Sigmoid colon (tissue), 7 donors: ENCODE data around the gene SLC12A8. TPM values are rescaled to one million over a fixed set of nuclear protein-coding genes. Genes with fewer than 3 reads are reported as not detected.

Experiments
- DNase-seq: peaks from one replicate; pipeline ENCODE4 v3.0.0-alpha.2; 2019
- H3K27ac ChIP-seq, 4 donors: fragments of 200-600 bp; sonication (generic); one replicate each; pipeline ENCODE4 v1.5.1; 2016 to 2019; ENCODE audit warnings: mild to moderate bottlenecking in 1 of 4
- H3K27me3 ChIP-seq, 3 donors: fragments of 200-600 bp; sonication (generic); one replicate each; pipeline ENCODE4 v1.5.1; 2019; ENCODE audit warnings: mild to moderate bottlenecking in 1 of 3
- H3K36me3 ChIP-seq, 4 donors: fragments of 200-600 bp; sonication (generic); one replicate each; pipeline ENCODE4 v1.5.1; 2016 to 2019
- H3K4me1 ChIP-seq, 4 donors: fragments of 200-600 bp; sonication (generic); one replicate each; pipeline ENCODE4 v1.5.1; 2017 to 2019
- H3K4me3 ChIP-seq, 4 donors: fragments of 200-600 bp; sonication (generic); one replicate each; pipeline ENCODE4 v1.5.1; 2017 to 2019; ENCODE audit warnings: mild to moderate bottlenecking in 2 of 4, moderate library complexity in 1 of 4
- H3K9me3 ChIP-seq, 4 donors: fragments of 200-600 bp in 3 of 4; sonication (generic) in 3 of 4; one replicate each; pipeline versions ENCODE4 v1.5.1 to v1.6.1; 2013 to 2019
- CTCF ChIP-seq, 4 experiments: fragments of 450-650 bp in 3 of 4; fragments of 200-600 bp in 1 of 4; IDR thresholded peaks; one replicate each; pipeline ENCODE4 v1.5.1; 2016 to 2019; ENCODE audit warnings: antibody characterized with exemption in 4 of 4, mild to moderate bottlenecking in 3 of 4, moderate library complexity in 2 of 4
- EP300 ChIP-seq, 4 donors: sonication (generic); formaldehyde crosslinking; IDR thresholded peaks; one replicate each; pipeline ENCODE4 v1.6.1; 2017; ENCODE audit warnings: antibody characterized with exemption in 4 of 4
- POLR2A ChIP-seq, 2 donors: fragments of 450-650 bp; IDR thresholded peaks; one replicate each; pipeline ENCODE4 v1.6.1; 2016; ENCODE audit warnings: antibody characterized with exemption in 2 of 2, mild to moderate bottlenecking in 2 of 2, moderate library complexity in 2 of 2
- POLR2AphosphoS5 ChIP-seq, 4 donors: sonication (generic); formaldehyde crosslinking; IDR thresholded peaks; one replicate each; pipeline ENCODE4 v1.6.1; 2017; ENCODE audit warnings: antibody characterized with exemption in 4 of 4
- WGBS, 2 donors: extraction: QIAGEN DNeasy Blood & Tissue Kit; methylation state at CpG; one replicate each; pipeline ENCODE4 v1.1.7; 2013; 5-methylcytosine and 5-hydroxymethylcytosine counted together
- intact Hi-C: fragments of 100-400 bp; cut with DNase I; formaldehyde crosslinking; loops from one replicate; pipeline ENCODE4 v1.15.1; 2023
- polyA plus RNA-seq, 3 donors: library from polyadenylated mRNA; stranded (reverse); fragments of 200-250 nt; gene quantifications; one replicate each; pipeline ENCODE4 v1.2.3, GENCODE V29; 2013
- total RNA-seq, 4 donors: library from RNA; depleted of rRNA; stranded (reverse); fragments of >200 nt; gene quantifications; one replicate each; pipeline ENCODE4 v1.1.0, GENCODE V29; 2016
- donor health status: healthy with polysubstance abuse.
- donor health status: Bipolar disorder and iron deficiency.
- donor health status: healthy.

SLC12A8 gene
- total and polyA plus RNA-seq, 7 donors: 0.33 to 6.3 (median 1.7) TPM; not detected in 3

- Histone ChIP-seq H3K9me3 (no peaks in the 10 kb centered on the region), H3K27me3 (no peaks in the 10 kb centered on the region), H3K27ac (peak overlapping the region in 3 of 4 donors; percentile 4 to 60 (median 19)), H3K4me3 (no peak overlapping the region), H3K36me3 (no peaks in the 10 kb centered on the region), H3K4me1 (peaks cover 0 to 31% (median 12%) of the 10 kb centered on the region in 4 donors)
- TF ChIP-seq POLR2AphosphoS5 (IDR thresholded peaks at IDR 0.05): no peak
- intact Hi-C loops: no loop called here
- 64 to 87% methylated on average over 6 of the region's 6 CpGs for WGBS, 2 donors
- no peak for DNase-seq
Observed at GRCh38 chr3:125147491-125147820, 65.1 kb downstream of the SLC12A8 start.

GRCh38 chr3:125146626-125147490 lies 65.7 kb downstream of the SLC12A8 start:
- Histone ChIP-seq H3K4me3 (no peak overlapping the region), H3K9me3 (no peaks in the 10 kb centered on the region), H3K27me3 (no peaks in the 10 kb centered on the region), H3K27ac (peak overlapping the region; percentile 4 to 60 (median 20)), H3K4me1 (peaks cover 0 to 37% (median 17%) of the 10 kb centered on the region in 4 donors), H3K36me3 (no peaks in the 10 kb centered on the region)
- WGBS, 2 donors: 74 to 87% methylated on average over 22 of the region's 22 CpGs
- TF ChIP-seq EP300 (IDR thresholded peaks at IDR 0.05): no peak
- no peak for TF ChIP-seq POLR2A (IDR thresholded peaks at IDR 0.05)
- no peak for TF ChIP-seq CTCF (IDR thresholded peaks at IDR 0.05)
- no peak for TF ChIP-seq POLR2AphosphoS5 (IDR thresholded peaks at IDR 0.05)
- peak; percentile 67 for DNase-seq
- intact Hi-C loops: no loop called here

GRCh38 chr3:125145751-125146475 lies 66.6 kb downstream of the SLC12A8 start:
- no peaks in the 10 kb centered on the region for H3K9me3 ChIP-seq
- peak overlapping the region in 3 of 4 donors; percentile 21 to 60 (median 43) for H3K27ac ChIP-seq
- H3K4me1 ChIP-seq: peaks cover 0 to 45% (median 25%) of the 10 kb centered on the region in 4 donors
- peak; percentile 59 for DNase-seq
- no peak overlapping the region for H3K4me3 ChIP-seq
- no peak for TF ChIP-seq POLR2A (IDR thresholded peaks at IDR 0.05)
- no peak for TF ChIP-seq EP300 (IDR thresholded peaks at IDR 0.05)
- no peak for TF ChIP-seq POLR2AphosphoS5 (IDR thresholded peaks at IDR 0.05)
- TF ChIP-seq CTCF (IDR thresholded peaks at IDR 0.05): no peak
- 83 to 84% methylated on average over 10 of the region's 10 CpGs for WGBS, 2 donors
- H3K27me3 ChIP-seq: no peaks in the 10 kb centered on the region
- H3K36me3 ChIP-seq: no peaks in the 10 kb centered on the region
- intact Hi-C loops: no loop called here

GRCh38 chr3:125144653-125145314 lies 67.8 kb downstream of the SLC12A8 start:
- no peak overlapping the region for H3K27ac ChIP-seq
- no peak overlapping the region for H3K4me3 ChIP-seq
- intact Hi-C loops: loop anchor here (5.0 kb wide), 3 partner anchors 92 to 293 kb away; no protein-coding TSS in a partner anchor
- no peaks in the 10 kb centered on the region for H3K36me3 ChIP-seq
- 91 to 96% methylated on average over 5 of the region's 5 CpGs for WGBS, 2 donors
- H3K4me1 ChIP-seq: peaks cover 0 to 45% (median 25%) of the 10 kb centered on the region in 4 donors
- TF ChIP-seq EP300 (IDR thresholded peaks at IDR 0.05): no peak
- TF ChIP-seq CTCF (IDR thresholded peaks at IDR 0.05): no peak
- no peak for TF ChIP-seq POLR2AphosphoS5 (IDR thresholded peaks at IDR 0.05)
- no peak for TF ChIP-seq POLR2A (IDR thresholded peaks at IDR 0.05)
- no peaks in the 10 kb centered on the region for H3K9me3 ChIP-seq
- peak; percentile 48 for DNase-seq
- no peaks in the 10 kb centered on the region for H3K27me3 ChIP-seq
